HepG2 (cell line): ENCODE data around the gene C2CD2. TPM values are rescaled to one million over a fixed set of nuclear protein-coding genes. Genes with fewer than 3 reads are reported as not detected.

Source experiments
- ASH2L ChIP-seq: fragments of 300-600, 200-600 bp; sonication (generic); IDR thresholded peaks from 2 replicates; pipeline ENCODE4 v1.7.0; 2017; ENCODE audit warnings: low read depth, mild to moderate bottlenecking, moderate library complexity, mixed read lengths, low read length; ENCODE audit not compliant: insufficient read length
- ATF4 ChIP-seq, 2 experiments: fragments of 450-650 bp in 1 of 2; sonication (generic) in 1 of 2; formaldehyde crosslinking; IDR thresholded peaks; 2 replicates each; pipeline versions ENCODE4 v1.5.0 to v1.8.0; 2020 to 2022; ENCODE audit warnings: mild to moderate bottlenecking in 1 of 2, missing genetic modification reagents in 1 of 2
- CTCF ChIP-seq: sonication (generic); formaldehyde crosslinking; IDR thresholded peaks from 2 replicates; pipeline ENCODE4 v1.5.0; 2020; ENCODE audit warnings: mild to moderate bottlenecking, missing genetic modification reagents, moderate library complexity
- DBP ChIP-seq: sonication (generic); formaldehyde crosslinking; IDR thresholded peaks from 2 replicates; pipeline ENCODE4 v1.4.0; 2020; ENCODE audit warnings: missing genetic modification reagents; ENCODE audit errors: not compliant biosample characterization
- GABPA ChIP-seq, 2 experiments: IDR thresholded peaks; 2 replicates each; pipeline ENCODE4 v1.6.1; 2011 to 2016; ENCODE audit warnings: low read depth in 2 of 2, low read length in 1 of 2, missing biosample characterization in 1 of 2, missing genetic modification characterization in 1 of 2
- HNRNPH1 ChIP-seq: fragments of 200-400 bp; formaldehyde crosslinking; optimal IDR thresholded peaks from 2 replicates; pipeline ENCODE3; 2017; ENCODE audit warnings: mild to moderate bottlenecking, low read depth, low read length
- KAT8 ChIP-seq: IDR thresholded peaks from 2 replicates; pipeline ENCODE4 v1.6.1; 2016; ENCODE audit warnings: missing genetic modification reagents, missing compliant biosample characterization
- MEIS1 ChIP-seq: sonication (generic); formaldehyde crosslinking; IDR thresholded peaks from 2 replicates; pipeline ENCODE4 v1.9.0; 2021; ENCODE audit warnings: mild to moderate bottlenecking, missing genetic modification reagents, moderate library complexity, borderline replicate concordance
- MLXIP ChIP-seq: sonication (generic); formaldehyde crosslinking; IDR thresholded peaks from 2 replicates; pipeline ENCODE4 v1.9.0; 2021; ENCODE audit warnings: missing genetic modification reagents, borderline replicate concordance
- SRSF1 ChIP-seq: fragments of 200-400 bp; formaldehyde crosslinking; optimal IDR thresholded peaks from 2 replicates; pipeline ENCODE3; 2017; ENCODE audit warnings: mild to moderate bottlenecking, low read depth, low read length, moderate library complexity
- TBX3 ChIP-seq: fragments of 450-650 bp; IDR thresholded peaks from 2 replicates; pipeline ENCODE4 v1.6.1; 2017; ENCODE audit warnings: antibody characterized with exemption, mild to moderate bottlenecking, inconsistent platforms, borderline replicate concordance
- ZNF432 ChIP-seq: sonication (generic); formaldehyde crosslinking; IDR thresholded peaks from 2 replicates; pipeline ENCODE4 v1.5.0; 2020; ENCODE audit warnings: missing genetic modification reagents, mild to moderate bottlenecking, borderline replicate concordance
- ZNF687 ChIP-seq: sonication (generic); formaldehyde crosslinking; IDR thresholded peaks from 2 replicates; pipeline ENCODE4 v1.5.1; 2020; ENCODE audit warnings: mild to moderate bottlenecking, missing genetic modification reagents, moderate library complexity
- polyA plus RNA-seq, 8 experiments: library from polyadenylated mRNA; depleted of rRNA in 3 of 8; stranded (reverse) in 7 of 8; unstranded in 1 of 8; fragments of >200 nt; fragmentation: Illumina TruSeq in 4 of 8; extraction: Trizol in 4 of 8; gene quantifications; 2 replicates each; pipeline versions ENCODE4 v1.2.1 to v1.2.3, GENCODE V29; 2011 to 2016; ENCODE audit warnings: low read depth in 4 of 8, missing spikeins in 1 of 8, mixed read lengths in 1 of 8; ENCODE audit not compliant: insufficient read depth in 1 of 8
- total RNA-seq, 5 experiments: library from RNA; depleted of rRNA; stranded (reverse); fragments of >200 nt; fragmentation: Illumina TruSeq; extraction: Trizol; gene quantifications; 2 replicates each; pipeline ENCODE4 v1.2.3, GENCODE V29; 2016; ENCODE audit warnings: low read depth in 1 of 5

C2CD2 gene
- total and polyA plus RNA-seq, 2 of the 13 experiments (the other 11 are each of a cell fraction or from before 2014, with no cell fraction given), result 12.5 to 19.7 TPM

- TF ChIP-seq DBP (CRISPR knock-in tag) (no peak), ASH2L (no peak), ZNF432 (CRISPR knock-in tag) (no peak), GABPA (IDR thresholded peaks at IDR 0.05; ENCODE audit: low read depth, low read length) (no peak), GABPA (CRISPR knock-in tag; IDR thresholded peaks at IDR 0.05; ENCODE audit: low read depth) (peak; percentile 54; the same call in 1 of the 2 replicates), CTCF (peak; percentile 82), ZNF687 (CRISPR knock-in tag) (peak; percentile 81), MEIS1 (CRISPR knock-in tag) (no peak), KAT8 (CRISPR knock-in tag) (peak; percentile 55), HNRNPH1 (no peak), TBX3 (no peak), SRSF1 (no peak), ATF4 (CRISPR knock-in tag; IDR thresholded peaks at IDR 0.05) (no peak), MLXIP (CRISPR knock-in tag) (no peak)
Measured at GRCh38 chr21:41957991-41958766, 4.4 kb upstream of the C2CD2 start (continued).
